HepG2 (cell line): ENCODE data around the gene ZNF829. TPM values are rescaled to one million over a fixed set of nuclear protein-coding genes. Genes with fewer than 3 reads are reported as not detected.

ENCODE experiments used
- ARHGAP35 ChIP-seq: sonication (generic); formaldehyde crosslinking; IDR thresholded peaks from 2 replicates; pipeline ENCODE4 v1.9.0; 2022; ENCODE audit warnings: mild to moderate bottlenecking, inconsistent platforms, moderate library complexity, missing genetic modification reagents, borderline replicate concordance
- DPF2 ChIP-seq: sonication (generic); formaldehyde crosslinking; IDR thresholded peaks from 2 replicates; pipeline ENCODE4 v1.4.0; 2020; ENCODE audit warnings: mild to moderate bottlenecking, low read depth, missing genetic modification reagents, borderline replicate concordance
- KDM5B ChIP-seq: sonication (generic); formaldehyde crosslinking; IDR thresholded peaks from 2 replicates; pipeline ENCODE4 v1.4.0; 2020; ENCODE audit warnings: missing genetic modification reagents, mild to moderate bottlenecking, borderline replicate concordance
- NFE2L2 ChIP-seq: fragments of 150-350 bp; IDR thresholded peaks from 2 replicates; pipeline ENCODE4 v1.6.1; 2014; ENCODE audit warnings: low read length
- NR3C1 ChIP-seq: sonication (generic); formaldehyde crosslinking; IDR thresholded peaks from 2 replicates; pipeline ENCODE4 v1.4.0; 2020; ENCODE audit warnings: missing genetic modification reagents
- PHF20 ChIP-seq: sonication (generic); formaldehyde crosslinking; IDR thresholded peaks from 2 replicates; pipeline ENCODE4 v1.5.0; 2020; ENCODE audit warnings: mild to moderate bottlenecking, missing genetic modification reagents
- PHF5A ChIP-seq: IDR thresholded peaks from one replicate; pipeline ENCODE4 v1.6.1; 2018; ENCODE audit warnings: low read depth, missing genetic modification reagents; ENCODE audit not compliant: unreplicated experiment
- RARA ChIP-seq: IDR thresholded peaks from 2 replicates; pipeline ENCODE4 v1.6.1; 2016; ENCODE audit warnings: missing genetic modification reagents, missing compliant biosample characterization
- RBM39 ChIP-seq: fragments of 200-400 bp; formaldehyde crosslinking; IDR thresholded peaks from one replicate; pipeline ENCODE4 v1.6.1; 2018; ENCODE audit warnings: antibody characterized with exemption, mild to moderate bottlenecking, low read depth, low read length; ENCODE audit not compliant: poor library complexity, severe bottlenecking
- SATB2 ChIP-seq: sonication (generic); formaldehyde crosslinking; IDR thresholded peaks from 2 replicates; pipeline ENCODE4 v1.5.0; 2020; ENCODE audit warnings: missing genetic modification reagents
- ZC3H4 ChIP-seq: sonication (generic); formaldehyde crosslinking; IDR thresholded peaks from 2 replicates; pipeline ENCODE4 v1.4.0; 2020; ENCODE audit warnings: missing genetic modification reagents, borderline replicate concordance
- ZNF17 ChIP-seq: sonication (generic); formaldehyde crosslinking; IDR thresholded peaks from 2 replicates; pipeline ENCODE4 v1.5.0; 2020; ENCODE audit warnings: mild to moderate bottlenecking, missing genetic modification reagents
- ZNF224 ChIP-seq: sonication (generic); formaldehyde crosslinking; IDR thresholded peaks from 2 replicates; pipeline ENCODE4 v1.5.0; 2020; ENCODE audit warnings: mild to moderate bottlenecking, missing genetic modification reagents
- ZNF414 ChIP-seq: sonication (generic); formaldehyde crosslinking; IDR thresholded peaks from 2 replicates; pipeline ENCODE4 v1.5.0; 2020; ENCODE audit warnings: missing genetic modification reagents
- ZNF563 ChIP-seq: sonication (generic); formaldehyde crosslinking; IDR thresholded peaks from 2 replicates; pipeline ENCODE4 v1.8.0; 2022; ENCODE audit warnings: mild to moderate bottlenecking, moderate library complexity, missing genetic modification reagents
- ZNF674 ChIP-seq: sonication (generic); formaldehyde crosslinking; IDR thresholded peaks from 2 replicates; pipeline ENCODE4 v1.5.0; 2020; ENCODE audit warnings: low read depth, mild to moderate bottlenecking, missing genetic modification reagents
- polyA plus RNA-seq, 8 experiments: library from polyadenylated mRNA; depleted of rRNA in 3 of 8; stranded (reverse) in 7 of 8; unstranded in 1 of 8; fragments of >200 nt; fragmentation: Illumina TruSeq in 4 of 8; extraction: Trizol in 4 of 8; gene quantifications; 2 replicates each; pipeline versions ENCODE4 v1.2.1 to v1.2.3, GENCODE V29; 2011 to 2016; ENCODE audit warnings: low read depth in 4 of 8, missing spikeins in 1 of 8, mixed read lengths in 1 of 8; ENCODE audit not compliant: insufficient read depth in 1 of 8
- total RNA-seq, 5 experiments: library from RNA; depleted of rRNA; stranded (reverse); fragments of >200 nt; fragmentation: Illumina TruSeq; extraction: Trizol; gene quantifications; 2 replicates each; pipeline ENCODE4 v1.2.3, GENCODE V29; 2016; ENCODE audit warnings: low read depth in 1 of 5
- TF ChIP-seq, protein P1 (sequence below): sonication (generic); formaldehyde crosslinking; IDR thresholded peaks from 2 replicates; pipeline ENCODE4 v1.5.0; 2020; ENCODE audit warnings: missing genetic modification reagents
- TF ChIP-seq, protein P2 (sequence below): sonication (generic); formaldehyde crosslinking; IDR thresholded peaks from 2 replicates; pipeline ENCODE4 v1.5.1; 2020; ENCODE audit warnings: mild to moderate bottlenecking, missing genetic modification reagents, moderate library complexity
- TF ChIP-seq, protein P3 (sequence below), 2 experiments: sonication (generic) in 1 of 2; formaldehyde crosslinking in 1 of 2; IDR thresholded peaks; 2 replicates each; pipeline versions ENCODE4 v1.6.1 to v1.9.0; 2014 to 2022; ENCODE audit warnings: antibody characterized with exemption in 1 of 2, borderline replicate concordance in 1 of 2, inconsistent platforms in 1 of 2, low read depth in 1 of 2, missing genetic modification reagents in 1 of 2

ZNF829 gene
- total and polyA plus RNA-seq, 2 of the 13 experiments (the other 11 are each of a cell fraction or from before 2014, with no cell fraction given), result 0.15 to 0.86 TPM

GRCh38 chr19:36915992-36916830 is at the start of gene ZNF829, which contains the start of gene ZNF568 (continued):
- no peak for TF ChIP-seq RARA (CRISPR knock-in tag)
- TF ChIP-seq, protein P1, sequence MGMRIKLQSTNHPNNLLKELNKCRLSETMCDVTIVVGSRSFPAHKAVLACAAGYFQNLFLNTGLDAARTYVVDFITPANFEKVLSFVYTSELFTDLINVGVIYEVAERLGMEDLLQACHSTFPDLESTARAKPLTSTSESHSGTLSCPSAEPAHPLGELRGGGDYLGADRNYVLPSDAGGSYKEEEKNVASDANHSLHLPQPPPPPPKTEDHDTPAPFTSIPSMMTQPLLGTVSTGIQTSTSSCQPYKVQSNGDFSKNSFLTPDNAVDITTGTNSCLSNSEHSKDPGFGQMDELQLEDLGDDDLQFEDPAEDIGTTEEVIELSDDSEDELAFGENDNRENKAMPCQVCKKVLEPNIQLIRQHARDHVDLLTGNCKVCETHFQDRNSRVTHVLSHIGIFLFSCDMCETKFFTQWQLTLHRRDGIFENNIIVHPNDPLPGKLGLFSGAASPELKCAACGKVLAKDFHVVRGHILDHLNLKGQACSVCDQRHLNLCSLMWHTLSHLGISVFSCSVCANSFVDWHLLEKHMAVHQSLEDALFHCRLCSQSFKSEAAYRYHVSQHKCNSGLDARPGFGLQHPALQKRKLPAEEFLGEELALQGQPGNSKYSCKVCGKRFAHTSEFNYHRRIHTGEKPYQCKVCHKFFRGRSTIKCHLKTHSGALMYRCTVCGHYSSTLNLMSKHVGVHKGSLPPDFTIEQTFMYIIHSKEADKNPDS (CRISPR knock-in tag), result no peak
- 0 out of 2 replicates have a peak, but pooled peaks have one; percentile 35 for TF ChIP-seq ZNF563 (CRISPR knock-in tag)
- TF ChIP-seq, protein P2, sequence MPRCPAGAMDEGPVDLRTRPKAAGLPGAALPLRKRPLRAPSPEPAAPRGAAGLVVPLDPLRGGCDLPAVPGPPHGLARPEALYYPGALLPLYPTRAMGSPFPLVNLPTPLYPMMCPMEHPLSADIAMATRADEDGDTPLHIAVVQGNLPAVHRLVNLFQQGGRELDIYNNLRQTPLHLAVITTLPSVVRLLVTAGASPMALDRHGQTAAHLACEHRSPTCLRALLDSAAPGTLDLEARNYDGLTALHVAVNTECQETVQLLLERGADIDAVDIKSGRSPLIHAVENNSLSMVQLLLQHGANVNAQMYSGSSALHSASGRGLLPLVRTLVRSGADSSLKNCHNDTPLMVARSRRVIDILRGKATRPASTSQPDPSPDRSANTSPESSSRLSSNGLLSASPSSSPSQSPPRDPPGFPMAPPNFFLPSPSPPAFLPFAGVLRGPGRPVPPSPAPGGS (CRISPR knock-in tag), result peak; percentile 38; the same call in 1 of the 2 replicates
- no peak for TF ChIP-seq ZC3H4 (CRISPR knock-in tag)
- no peak for TF ChIP-seq NR3C1
- peak; percentile 64 for TF ChIP-seq PHF20 (CRISPR knock-in tag)
- no peak for TF ChIP-seq ZNF674 (CRISPR knock-in tag)
- TF ChIP-seq ARHGAP35, result no peak
- no peak for TF ChIP-seq DPF2 (CRISPR knock-in tag)
- TF ChIP-seq ZNF414 (CRISPR knock-in tag), result no peak
- no peak for TF ChIP-seq ZNF17 (CRISPR knock-in tag)
- peak; percentile 19; the same call in 1 of the 2 replicates for TF ChIP-seq KDM5B
- TF ChIP-seq, protein P3, sequence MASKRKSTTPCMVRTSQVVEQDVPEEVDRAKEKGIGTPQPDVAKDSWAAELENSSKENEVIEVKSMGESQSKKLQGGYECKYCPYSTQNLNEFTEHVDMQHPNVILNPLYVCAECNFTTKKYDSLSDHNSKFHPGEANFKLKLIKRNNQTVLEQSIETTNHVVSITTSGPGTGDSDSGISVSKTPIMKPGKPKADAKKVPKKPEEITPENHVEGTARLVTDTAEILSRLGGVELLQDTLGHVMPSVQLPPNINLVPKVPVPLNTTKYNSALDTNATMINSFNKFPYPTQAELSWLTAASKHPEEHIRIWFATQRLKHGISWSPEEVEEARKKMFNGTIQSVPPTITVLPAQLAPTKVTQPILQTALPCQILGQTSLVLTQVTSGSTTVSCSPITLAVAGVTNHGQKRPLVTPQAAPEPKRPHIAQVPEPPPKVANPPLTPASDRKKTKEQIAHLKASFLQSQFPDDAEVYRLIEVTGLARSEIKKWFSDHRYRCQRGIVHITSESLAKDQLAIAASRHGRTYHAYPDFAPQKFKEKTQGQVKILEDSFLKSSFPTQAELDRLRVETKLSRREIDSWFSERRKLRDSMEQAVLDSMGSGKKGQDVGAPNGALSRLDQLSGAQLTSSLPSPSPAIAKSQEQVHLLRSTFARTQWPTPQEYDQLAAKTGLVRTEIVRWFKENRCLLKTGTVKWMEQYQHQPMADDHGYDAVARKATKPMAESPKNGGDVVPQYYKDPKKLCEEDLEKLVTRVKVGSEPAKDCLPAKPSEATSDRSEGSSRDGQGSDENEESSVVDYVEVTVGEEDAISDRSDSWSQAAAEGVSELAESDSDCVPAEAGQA (IDR thresholded peaks at IDR 0.05; ENCODE audit: low read depth), result no peak
- TF ChIP-seq, protein P3 (CRISPR knock-in tag; IDR thresholded peaks at IDR 0.05; ENCODE audit: borderline replicate concordance), result no peak
- no peak for TF ChIP-seq ZNF224
- no peak for TF ChIP-seq NFE2L2
- no peak for TF ChIP-seq PHF5A (CRISPR knock-in tag)
- no peak for TF ChIP-seq RBM39
- no peak for TF ChIP-seq SATB2 (CRISPR knock-in tag)
